K562 (cell line): ENCODE measurements around the gene CLDN11. TPM values are rescaled to one million over a fixed set of nuclear protein-coding genes. Genes with fewer than 3 reads are reported as not detected.
A peak's percentile ranks its signal among the peaks of the same experiment; 100 is the strongest.

Source experiments
- ATAC-seq: fragments of 200-7000 bp; cut with Tn5 transposase; 3 replicates; pipeline ENCODE4 v1.9.1; 2020; ENCODE audit warnings: moderate library complexity
- BruUV-seq: library from RNA; stranded (reverse); fragments of 400-500 nt; replicated peaks from 2 replicates; lab custom pipeline; 2021; lab: Mats Ljungman, UMichigan
- CTCF ChIA-PET: fragments of 300-600 bp; formaldehyde crosslinking; extraction: SDS; loops from one replicate; lab custom pipeline; 2021; ENCODE audit warnings: low intra/inter-chr PET ratio; lab: Yijun Ruan, JAX
- POLR2A ChIA-PET: fragments of 300-600, 350-650 bp; sonication (Branson Sonifier 250); formaldehyde crosslinking; extraction: SDS; loops from one replicate; lab custom pipeline; 2021; ENCODE audit warnings: antibody characterized with exemption, inconsistent platforms; lab: Yijun Ruan, JAX
- DNase-seq, 4 experiments: peaks; one replicate each; pipeline versions ENCODE4 v3.0.0 to v3.0.0-alpha.2; 2011 to 2018; ENCODE audit warnings: low spot score in 3 of 4, mixed read lengths in 3 of 4; ENCODE audit errors: extremely low read depth in 1 of 4
- FAIRE-seq: peaks from 2 replicates; lab custom pipeline; 2011; peaks lifted over from hg19 to GRCh38; lab: Jason Lieb, UNC
- H2AFZ ChIP-seq: 2 replicates; pipeline ENCODE4 v1.6.0; 2011; ENCODE audit warnings: low read depth, low read length, control low read depth, inconsistent platforms
- H3K27ac ChIP-seq: fragments of 200-600 bp; 3 replicates; pipeline ENCODE4 v1.8.0; 2011; ENCODE audit warnings: low read depth, mild to moderate bottlenecking, control low read depth, inconsistent platforms, low read length, moderate library complexity, mixed read lengths; ENCODE audit errors: extremely low read depth
- H3K27me3 ChIP-seq, 2 experiments: fragments of 300-600 bp in 1 of 2; 2 replicates in 1 of 2; 3 replicates in 1 of 2; pipeline versions ENCODE4 v1.6.0 to v1.8.0; 2011; ENCODE audit warnings: inconsistent platforms in 2 of 2, low read length in 2 of 2, mild to moderate bottlenecking in 1 of 2, mixed read lengths in 1 of 2, moderate library complexity in 1 of 2; ENCODE audit not compliant: control insufficient read depth in 2 of 2, insufficient read depth in 2 of 2
- H3K36me3 ChIP-seq: fragments of 300-600 bp; 3 replicates; pipeline ENCODE4 v1.8.0; 2011; ENCODE audit warnings: mild to moderate bottlenecking, low read length, inconsistent platforms; ENCODE audit not compliant: control insufficient read depth, insufficient read depth
- H3K4me1 ChIP-seq, 2 experiments: fragments of 200-600 bp in 1 of 2; replicated peaks in 1 of 2; 2 replicates in 1 of 2; 3 replicates in 1 of 2; pipeline versions ENCODE4 v1.5.1 to v1.8.0; 2011; ENCODE audit warnings: inconsistent platforms in 2 of 2, low read length in 2 of 2, mild to moderate bottlenecking in 1 of 2, mixed read lengths in 1 of 2, moderate library complexity in 1 of 2; ENCODE audit not compliant: control insufficient read depth in 2 of 2, insufficient read depth in 2 of 2
- H3K4me2 ChIP-seq: 2 replicates; pipeline ENCODE4 v1.6.1; 2011; ENCODE audit warnings: low read length, control low read depth, inconsistent platforms, mixed read lengths; ENCODE audit not compliant: insufficient read depth
- H3K4me3 ChIP-seq: fragments of 200-600 bp; sonication (generic), shearing (Covaris generic); 2 replicates; pipeline ENCODE4 v1.5.1; 2016; ENCODE audit warnings: control low read depth, inconsistent platforms
- H3K79me2 ChIP-seq: fragments of 200-600 bp; 3 replicates; pipeline ENCODE4 v1.8.0; 2011; ENCODE audit warnings: low read length, inconsistent platforms; ENCODE audit not compliant: control insufficient read depth, insufficient read depth
- H3K9ac ChIP-seq, 2 experiments: 2 replicates each; pipeline versions ENCODE4 v1.6.0 to v1.6.1; 2011; ENCODE audit warnings: low read depth in 2 of 2, low read length in 2 of 2, control low read depth in 1 of 2, inconsistent platforms in 1 of 2, mild to moderate bottlenecking in 1 of 2, mixed read lengths in 1 of 2; ENCODE audit not compliant: insufficient read depth in 1 of 2
- H3K9me1 ChIP-seq: one replicate; pipeline ENCODE4 v1.6.0; 2011; ENCODE audit warnings: inconsistent platforms, mild to moderate bottlenecking, low read length, moderate library complexity; ENCODE audit not compliant: control insufficient read depth, insufficient read depth
- H3K9me3 ChIP-seq: replicated peaks from 2 replicates; pipeline ENCODE4 v1.5.1; 2011; ENCODE audit warnings: low read depth, low read length, inconsistent platforms; ENCODE audit not compliant: control insufficient read depth, insufficient read depth
- H4K20me1 ChIP-seq: replicated peaks from 2 replicates; pipeline ENCODE4 v1.6.1; 2011; ENCODE audit warnings: low read length, inconsistent platforms, mixed read lengths; ENCODE audit not compliant: control insufficient read depth, insufficient read depth
- CCNT2 ChIP-seq: IDR thresholded peaks from 2 replicates; pipeline ENCODE4 v1.6.1; 2011; ENCODE audit warnings: borderline replicate concordance, low read depth, mild to moderate bottlenecking, moderate library complexity, mixed read lengths, low read length; ENCODE audit not compliant: insufficient read length; ENCODE audit errors: extremely low read depth
- GMEB1 ChIP-seq: fragments of 250-450 bp; sonication (Bioruptor Pico); IDR thresholded peaks from 2 replicates; pipeline ENCODE4 v1.4.0; 2020; ENCODE audit warnings: mild to moderate bottlenecking
- HNRNPK ChIP-seq: fragments of 200-400 bp; formaldehyde crosslinking; IDR thresholded peaks from one replicate; pipeline ENCODE4 v1.6.1; 2018; ENCODE audit warnings: mild to moderate bottlenecking, low read depth, low read length; ENCODE audit not compliant: poor library complexity, severe bottlenecking
- MCM5 ChIP-seq: fragments of 450-650 bp; IDR thresholded peaks from 2 replicates; pipeline ENCODE4 v1.6.1; 2016; ENCODE audit warnings: low read depth
- MEF2A ChIP-seq: IDR thresholded peaks from 2 replicates; pipeline ENCODE4 v1.6.1; 2011; ENCODE audit warnings: low read depth, mild to moderate bottlenecking, low read length, moderate library complexity; ENCODE audit not compliant: control insufficient read depth
- REST ChIP-seq, 2 experiments: fragments of 450-650 bp; formaldehyde crosslinking in 1 of 2; IDR thresholded peaks; 2 replicates each; pipeline versions ENCODE4 v1.4.0 to v1.6.1; 2014 to 2020; ENCODE audit warnings: mild to moderate bottlenecking in 2 of 2, borderline replicate concordance in 1 of 2, low read depth in 1 of 2
- TEAD1 ChIP-seq, 2 experiments: fragments of 450-650 bp in 1 of 2; sonication (generic) in 1 of 2; formaldehyde crosslinking; IDR thresholded peaks; 2 replicates each; pipeline versions ENCODE4 v1.4.0 to v1.8.0; 2020 to 2022; ENCODE audit warnings: mild to moderate bottlenecking in 2 of 2, missing genetic modification reagents in 1 of 2
- USF2 ChIP-seq: sonication (generic); formaldehyde crosslinking; IDR thresholded peaks from 2 replicates; pipeline ENCODE4 v1.5.0; 2020; ENCODE audit warnings: missing genetic modification reagents
- in situ Hi-C: fragments of 300-500 bp; cut with MboI; formaldehyde crosslinking; loops from 4 replicates; pipeline ENCODE4 v1.15.0; 2018; ENCODE audit warnings: inconsistent platforms, mixed read lengths
- intact Hi-C: fragments of 100-400 bp; cut with micrococcal nuclease; formaldehyde crosslinking; loops from 2 replicates; pipeline ENCODE4 v1.14.2; 2022
- polyA plus RNA-seq, 8 experiments: library from polyadenylated mRNA; depleted of rRNA in 4 of 8; stranded (reverse) in 5 of 8; unstranded in 3 of 8; fragments of >200 nt; fragmentation: Nextera tagmentation in 2 of 8; fragmentation: Illumina TruSeq in 1 of 8; extraction: Ambion mirVana in 2 of 8; extraction: Trizol in 1 of 8; gene quantifications; 2 replicates each; pipeline versions ENCODE4 v1.2.1 to v1.2.3, GENCODE V29; 2011 to 2014; ENCODE audit warnings: inconsistent platforms in 1 of 8, missing spikeins in 1 of 8
- total RNA-seq, 7 experiments: library from RNA; depleted of rRNA in 6 of 7; stranded (reverse); fragments of >200 nt in 6 of 7; fragmentation: Illumina TruSeq in 2 of 7; extraction: Trizol in 2 of 7; gene quantifications; 2 replicates each; pipeline versions ENCODE4 v1.2.1 to v1.2.3, GENCODE V29; 2011 to 2021; ENCODE audit warnings: low replicate concordance in 1 of 7

Gene CLDN11
- total and polyA plus RNA-seq, 9 of the 15 experiments (the other 6 are each of a cell fraction or from before 2014, with no cell fraction given), result 0.05 to 0.41 (median 0.18) TPM; not detected in 1

GRCh38 chr3:170442947-170443346 is 24.3 kb downstream of the CLDN11 start:
- POLR2A ChIA-PET, result interaction anchor here (0.9 to 1.8 kb wide), 2 partner anchors 12 to 427 kb away, joined by 5 read pairs; partner anchors contain the start of gene RPL22L1
- no TSS peak for BruUV-seq
- H3K27me3 ChIP-seq, result peaks cover 0 to 8% of the 10 kb centered on the region in 2 experiments; a peak in 1 of 5 replicates
- H3K9me1 ChIP-seq, result no peaks in the 10 kb centered on the region
- H3K36me3 ChIP-seq, result no peaks in the 10 kb centered on the region
- in situ Hi-C loops (no loop called here), intact Hi-C loops (no loop called here)
- DNase-seq (peak in 3 of 4 experiments; percentile 50 to 59 (median 55)), ATAC-seq (peak; percentile 85), FAIRE-seq (no peak)
- no peak overlapping the region for H3K27ac ChIP-seq
- no peak overlapping the region; the same call in 1 of the 2 replicates for H2AFZ ChIP-seq
- CTCF ChIA-PET, result no interaction called here
- H3K9ac ChIP-seq, result no peak overlapping the region
- no peaks in the 10 kb centered on the region for H3K79me2 ChIP-seq
- peaks cover 3 to 5% of the 10 kb centered on the region in 2 experiments; a peak in 2 of 5 replicates for H3K4me1 ChIP-seq
- no peak overlapping the region for H3K4me2 ChIP-seq
- no peaks in the 10 kb centered on the region for H3K9me3 ChIP-seq
- no peaks in the 10 kb centered on the region for H4K20me1 ChIP-seq
- H3K4me3 ChIP-seq, result no peak overlapping the region
- TF ChIP-seq USF2, result peak; percentile 83
- no peak for TF ChIP-seq HNRNPK
- TF ChIP-seq MEF2A, result no peak
- TF ChIP-seq GMEB1, result no peak
- no peak for TF ChIP-seq REST (IDR thresholded peaks at IDR 0.05; ENCODE audit: borderline replicate concordance)
- no peak for TF ChIP-seq REST (CRISPR knock-in tag; IDR thresholded peaks at IDR 0.05; ENCODE audit: low read depth)
- no peak for TF ChIP-seq CCNT2
- no peak for TF ChIP-seq MCM5
- no peak for TF ChIP-seq TEAD1 (CRISPR knock-in tag; IDR thresholded peaks at IDR 0.05)
